NB4 (cell line): Measurements from ENCODE around the gene MCUB.

ENCODE experiments used
- CTCF ChIP-seq: IDR thresholded peaks from one replicate; pipeline ENCODE4 v1.5.1; 2012; ENCODE audit warnings: low read depth, low read length
- MYC ChIP-seq: IDR thresholded peaks from 2 replicates; pipeline ENCODE4 v1.6.1; 2011; ENCODE audit warnings: low read depth, low read length
- POLR2A ChIP-seq: IDR thresholded peaks from 2 replicates; pipeline ENCODE4 v1.6.1; 2011; ENCODE audit warnings: mild to moderate bottlenecking; ENCODE audit not compliant: insufficient read length; ENCODE audit errors: extremely low read depth
- TF ChIP-seq, protein P1 (sequence below): IDR thresholded peaks from 2 replicates; pipeline ENCODE4 v1.6.1; 2011; ENCODE audit warnings: low read depth, low read length

GRCh38 chr4:109608879-109609278, 48.8 kb downstream of the MCUB start:
- TF ChIP-seq CTCF (no peak), POLR2A (no peak), MYC (no peak)
- TF ChIP-seq, protein P1, sequence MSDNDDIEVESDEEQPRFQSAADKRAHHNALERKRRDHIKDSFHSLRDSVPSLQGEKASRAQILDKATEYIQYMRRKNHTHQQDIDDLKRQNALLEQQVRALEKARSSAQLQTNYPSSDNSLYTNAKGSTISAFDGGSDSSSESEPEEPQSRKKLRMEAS, result no peak
